H1 (cell line): ENCODE results near the gene SFMBT2. TPM values are rescaled to one million over a fixed set of nuclear protein-coding genes. Genes with fewer than 3 reads are reported as not detected.

Experiments
- CTCF ChIA-PET: fragments of 300-600 bp; sonication (Branson Sonifier 250); formaldehyde crosslinking; loops from one replicate; lab custom pipeline; 2021; ENCODE audit not compliant: partially characterized antibody; lab: Charles Lee
- POLR2A ChIA-PET: fragments of 300-600 bp; sonication (Branson Sonifier 250); formaldehyde crosslinking; loops from one replicate; lab custom pipeline; 2021; ENCODE audit warnings: inconsistent platforms; ENCODE audit not compliant: partially characterized antibody; lab: Charles Lee
- DNase-seq, 2 experiments: peaks; one replicate each; pipeline versions ENCODE4 v3.0.0 to v3.0.0-alpha.2; 2010 to 2022; ENCODE audit warnings: low spot score in 2 of 2, low read depth in 1 of 2, mixed read lengths in 1 of 2
- FAIRE-seq: peaks from 2 replicates; lab custom pipeline; 2011; peaks lifted over from hg19 to GRCh38; lab: Jason Lieb, UNC
- H2AFZ ChIP-seq: 2 replicates; pipeline ENCODE4 v1.8.1; 2012; ENCODE audit warnings: low read length, inconsistent platforms
- H2AK5ac ChIP-seq: 2 replicates; pipeline ENCODE4 v1.6.1; 2013; ENCODE audit warnings: low read depth, low read length
- H2BK120ac ChIP-seq: replicated peaks from 2 replicates; pipeline ENCODE3; 2013; ENCODE audit warnings: low read depth, low read length, inconsistent platforms
- H2BK12ac ChIP-seq: 2 replicates; pipeline ENCODE4 v1.6.1; 2013; ENCODE audit warnings: low read depth, low read length
- H2BK15ac ChIP-seq: 2 replicates; pipeline ENCODE4 v1.6.1; 2013; ENCODE audit warnings: low read length
- H2BK20ac ChIP-seq: 2 replicates; pipeline ENCODE4 v1.6.1; 2013; ENCODE audit warnings: low read length
- H2BK5ac ChIP-seq: 2 replicates; pipeline ENCODE4 v1.6.1; 2013; ENCODE audit warnings: low read depth, low read length
- H3K14ac ChIP-seq: 2 replicates; pipeline ENCODE4 v1.6.1; 2013; ENCODE audit warnings: inconsistent platforms; ENCODE audit not compliant: insufficient read length
- H3K18ac ChIP-seq: 2 replicates; pipeline ENCODE4 v1.6.1; 2013; ENCODE audit warnings: low read length; ENCODE audit errors: extremely low read depth
- H3K23ac ChIP-seq: 2 replicates; pipeline ENCODE4 v1.6.1; 2013; ENCODE audit warnings: inconsistent platforms; ENCODE audit not compliant: insufficient read length
- H3K23me2 ChIP-seq: 2 replicates; pipeline ENCODE4 v1.6.1; 2013; ENCODE audit warnings: low read depth, low read length
- H3K27ac ChIP-seq: 2 replicates; pipeline ENCODE4 v1.6.1; 2011; ENCODE audit warnings: low read depth, low read length, inconsistent platforms
- H3K27me3 ChIP-seq, 4 experiments: replicated peaks in 1 of 4; 1 replicate in 1 of 4; 2 replicates in 3 of 4; pipeline versions ENCODE4 v1.6.1 to v1.8.1; 2011 to 2013; ENCODE audit warnings: low read length in 3 of 4, mild to moderate bottlenecking in 3 of 4, inconsistent platforms in 2 of 4, mixed read lengths in 2 of 4, moderate library complexity in 1 of 4; ENCODE audit not compliant: control insufficient read depth in 3 of 4, insufficient read depth in 3 of 4; ENCODE audit errors: extremely low read depth in 1 of 4
- H3K36me3 ChIP-seq, 4 experiments: 2 replicates each; pipeline versions ENCODE4 v1.6.1 to v1.8.1; 2011 to 2013; ENCODE audit warnings: mild to moderate bottlenecking in 4 of 4, low read length in 3 of 4, moderate library complexity in 2 of 4, control low read depth in 1 of 4, inconsistent platforms in 1 of 4; ENCODE audit not compliant: insufficient read depth in 4 of 4, control insufficient read depth in 2 of 4
- H3K4ac ChIP-seq: replicated peaks from 2 replicates; pipeline ENCODE3; 2013; ENCODE audit warnings: low read length, low read depth, mixed read lengths, inconsistent platforms; ENCODE audit not compliant: insufficient read length
- H3K4me1 ChIP-seq, 4 experiments: replicated peaks in 1 of 4; 1 replicate in 1 of 4; 2 replicates in 3 of 4; pipeline versions ENCODE4 v1.6.1 to v1.8.1; 2011 to 2013; ENCODE audit warnings: low read length in 3 of 4, inconsistent platforms in 2 of 4, mixed read lengths in 1 of 4; ENCODE audit not compliant: insufficient read depth in 4 of 4, control insufficient read depth in 3 of 4
- H3K4me2 ChIP-seq, 2 experiments: 2 replicates each; pipeline versions ENCODE4 v1.6.1 to v1.8.1; 2011 to 2013; ENCODE audit warnings: low read depth in 2 of 2, low read length in 2 of 2, control low read depth in 1 of 2, inconsistent platforms in 1 of 2, mild to moderate bottlenecking in 1 of 2; ENCODE audit not compliant: insufficient read depth in 1 of 2
- H3K4me3 ChIP-seq, 4 experiments: fragments of 200-600, 300-600 bp in 1 of 4; sonication (generic), shearing (Covaris generic), sonication (Bioruptor Twin) in 1 of 4; 2 replicates each; pipeline versions ENCODE4 v1.5.1 to v1.8.1; 2011 to 2016; ENCODE audit warnings: low read length in 4 of 4, low read depth in 3 of 4, control low read depth in 2 of 4, inconsistent platforms in 2 of 4, mild to moderate bottlenecking in 2 of 4, mixed read lengths in 1 of 4, moderate library complexity in 1 of 4; ENCODE audit not compliant: insufficient read depth in 2 of 4; ENCODE audit errors: extremely low read depth in 1 of 4
- H3K56ac ChIP-seq: replicated peaks from 2 replicates; pipeline ENCODE3; 2013; ENCODE audit warnings: low read depth, mild to moderate bottlenecking, mixed read lengths, low read length, inconsistent platforms; ENCODE audit not compliant: insufficient read length
- H3K79me1 ChIP-seq: 2 replicates; pipeline ENCODE4 v1.6.1; 2013; ENCODE audit warnings: low read depth, low read length, control low read depth
- H3K79me2 ChIP-seq, 2 experiments: 2 replicates each; pipeline versions ENCODE4 v1.6.1 to v1.8.1; 2012 to 2013; ENCODE audit warnings: low read length in 2 of 2, mild to moderate bottlenecking in 2 of 2, inconsistent platforms in 1 of 2; ENCODE audit not compliant: insufficient read depth in 2 of 2, control insufficient read depth in 1 of 2
- H3K9ac ChIP-seq, 4 experiments: replicated peaks in 1 of 4; 1 replicate in 1 of 4; 2 replicates in 3 of 4; pipeline versions ENCODE4 v1.6.1 to v1.8.1; 2011 to 2013; ENCODE audit warnings: low read depth in 3 of 4, low read length in 3 of 4, control low read depth in 2 of 4, mild to moderate bottlenecking in 2 of 4, moderate library complexity in 2 of 4, inconsistent platforms in 1 of 4; ENCODE audit errors: extremely low read depth in 1 of 4
- H3K9me3 ChIP-seq, 2 experiments: 2 replicates each; pipeline versions ENCODE4 v1.6.1 to v1.8.1; 2012 to 2013; ENCODE audit warnings: mild to moderate bottlenecking in 2 of 2, moderate library complexity in 2 of 2, control low read depth in 1 of 2, inconsistent platforms in 1 of 2, low read depth in 1 of 2, low read length in 1 of 2, mixed read lengths in 1 of 2; ENCODE audit not compliant: insufficient read depth in 2 of 2
- H4K20me1 ChIP-seq, 2 experiments: replicated peaks in 1 of 2; 2 replicates each; pipeline versions ENCODE3 to v1.8.1; 2011 to 2013; ENCODE audit warnings: inconsistent platforms in 2 of 2, low read length in 2 of 2, mild to moderate bottlenecking in 1 of 2; ENCODE audit not compliant: insufficient read depth in 2 of 2, control insufficient read depth in 1 of 2
- H4K5ac ChIP-seq: 2 replicates; pipeline ENCODE4 v1.6.1; 2013; ENCODE audit warnings: low read length, low read depth, mixed read lengths, inconsistent platforms; ENCODE audit not compliant: insufficient read length
- H4K8ac ChIP-seq: 2 replicates; pipeline ENCODE4 v1.8.0; 2013; ENCODE audit warnings: mild to moderate bottlenecking, moderate library complexity, low read length, inconsistent platforms; ENCODE audit not compliant: insufficient read depth; ENCODE audit errors: extremely low read depth
- H4K91ac ChIP-seq: replicated peaks from 2 replicates; pipeline ENCODE3; 2013; ENCODE audit warnings: low read length, mixed read lengths, inconsistent platforms; ENCODE audit not compliant: insufficient read length
- CBX5 ChIP-seq: fragments of 300-800, 300-1000 bp; sonication (generic); IDR thresholded peaks from 2 replicates; pipeline ENCODE4 v1.7.1; 2016; ENCODE audit warnings: antibody characterized with exemption, low read length, low read depth
- CREB1 ChIP-seq: IDR thresholded peaks from 2 replicates; pipeline ENCODE4 v1.6.1; 2012; ENCODE audit warnings: inconsistent platforms
- EP300 ChIP-seq, 2 experiments: IDR thresholded peaks; 1 replicate in 1 of 2; 2 replicates in 1 of 2; pipeline ENCODE4 v1.6.1; 2011 to 2012; ENCODE audit warnings: low read depth in 2 of 2, low read length in 2 of 2, mild to moderate bottlenecking in 2 of 2, borderline replicate concordance in 1 of 2, inconsistent platforms in 1 of 2, moderate library complexity in 1 of 2
- GABPA ChIP-seq: IDR thresholded peaks from 2 replicates; pipeline ENCODE4 v1.6.1; 2011; ENCODE audit warnings: mild to moderate bottlenecking, low read length, moderate library complexity, borderline replicate concordance; ENCODE audit not compliant: insufficient read depth
- KDM1A ChIP-seq: fragments of 200-600, 300-600 bp; sonication (generic); IDR thresholded peaks from 2 replicates; pipeline ENCODE4 v1.7.1; 2016; ENCODE audit warnings: mild to moderate bottlenecking, low read length, borderline replicate concordance
- KDM5A ChIP-seq: fragments of 200-600 bp; IDR thresholded peaks from 2 replicates; pipeline ENCODE4 v1.7.1; 2012; ENCODE audit warnings: mild to moderate bottlenecking, low read length, inconsistent platforms, mixed read lengths
- RAD21 ChIP-seq, 2 experiments: IDR thresholded peaks in 1 of 2; conservative IDR thresholded peaks in 1 of 2; 2 replicates each; pipeline ENCODE4 v1.6.1; 2011; ENCODE audit warnings: low read depth in 2 of 2, low read length in 2 of 2, improper control_type of control experiment in 1 of 2, inconsistent platforms in 1 of 2, mild to moderate bottlenecking in 1 of 2, moderate library complexity in 1 of 2
- RFX5 ChIP-seq: IDR thresholded peaks from 2 replicates; pipeline ENCODE4 v1.6.1; 2011; ENCODE audit warnings: low read depth, low read length, improper control_type of control experiment, borderline replicate concordance
- SAP30 ChIP-seq: fragments of 300-600 bp; sonication (generic); IDR thresholded peaks from 2 replicates; pipeline ENCODE4 v1.7.1; 2012; ENCODE audit warnings: low read length, moderate library complexity, mild to moderate bottlenecking, inconsistent platforms; ENCODE audit not compliant: insufficient read depth, insufficient replicate concordance
- SIN3A ChIP-seq, 2 experiments: IDR thresholded peaks in 1 of 2; conservative IDR thresholded peaks in 1 of 2; 2 replicates each; pipeline ENCODE4 v1.6.1; 2011 to 2012; ENCODE audit warnings: low read length in 2 of 2, improper control_type of control experiment in 1 of 2, low read depth in 1 of 2, mild to moderate bottlenecking in 1 of 2
- SP1 ChIP-seq: IDR thresholded peaks from 2 replicates; pipeline ENCODE4 v1.6.1; 2011; ENCODE audit warnings: low read depth, low read length
- SUZ12 ChIP-seq: fragments of 200-600 bp; sonication (generic); IDR thresholded peaks from 2 replicates; pipeline ENCODE4 v1.6.1; 2012; ENCODE audit warnings: mild to moderate bottlenecking, inconsistent platforms, low read length, moderate library complexity, mixed read lengths
- TAF1 ChIP-seq: IDR thresholded peaks from 2 replicates; pipeline ENCODE4 v1.6.1; 2011; ENCODE audit warnings: mild to moderate bottlenecking, low read depth, low read length
- TBP ChIP-seq: IDR thresholded peaks from 2 replicates; pipeline ENCODE4 v1.6.1; 2011; ENCODE audit warnings: low read depth, low read length, improper control_type of control experiment
- WGBS, 2 experiments: shearing (Covaris generic) in 1 of 2; methylation state at CpG; one replicate each; pipeline versions ENCODE4 v1.1.6 to v1.1.7; 2013 to 2015; ENCODE audit warnings: low lambda C conversion rate in 2 of 2, mixed read lengths in 2 of 2, inconsistent platforms in 1 of 2, low coverage in 1 of 2, missing lambda C conversion rate in 1 of 2; ENCODE audit not compliant: insufficient replicate concordance in 2 of 2, insufficient coverage in 1 of 2, insufficient read length in 1 of 2; ENCODE audit errors: extremely low coverage in 1 of 2, missing lambda C conversion rate in 1 of 2; 5-methylcytosine and 5-hydroxymethylcytosine counted together
- polyA plus RNA-seq, 7 experiments: library from polyadenylated mRNA; depleted of rRNA in 3 of 7; stranded (reverse) in 5 of 7; unstranded in 2 of 7; fragments of >200 nt in 5 of 7; fragments of 200-250 nt in 2 of 7; gene quantifications; 1 replicate in 5 of 7; 2 replicates in 1 of 7; 4 replicates in 1 of 7; pipeline versions ENCODE4 v1.2.1 to v1.2.3, GENCODE V29; 2011 to 2013; ENCODE audit warnings: missing spikeins in 2 of 7, mixed read lengths in 2 of 7
- total RNA-seq: library from RNA; stranded (reverse); fragmentation: NEBNext Ultra II Directional; extraction: Animal tissue kit (Norgen Biotek cat#: 25700); gene quantifications from 2 replicates; pipeline ENCODE4 v1.2.1, GENCODE V29; 2021

The SFMBT2 gene
- total and polyA plus RNA-seq, 2 of the 8 experiments (the other 6 are each of a cell fraction or from before 2014, with no cell fraction given): 2.9 to 11.0 TPM

GRCh38 chr10:7329219-7329618 lies 81.6 kb downstream of the SFMBT2 start:
- Histone ChIP-seq H4K8ac (0 out of 2 replicates have a peak overlapping the region, but pooled peaks have one; percentile 15), H3K27ac (no peak overlapping the region), H3K4me2 (no peak overlapping the region), H3K79me1 (peaks cover 4% of the 10 kb centered on the region), H3K4me3 (no peak overlapping the region), H3K4ac (no peak overlapping the region), H3K18ac (no peak overlapping the region), H2BK20ac (no peak overlapping the region), H2BK15ac (no peak overlapping the region), H2BK12ac (no peak overlapping the region), H3K14ac (no peak overlapping the region), H4K5ac (no peak overlapping the region), H2AFZ (no peak overlapping the region), H3K4me1 (peaks cover 0 to 4% (median 3%) of the 10 kb centered on the region in 4 experiments; a peak in 4 of 7 replicates), H3K23ac (no peak overlapping the region), H3K36me3 (peaks cover 0 to 8% (median 4%) of the 10 kb centered on the region in 4 experiments; a peak in 3 of 8 replicates), H3K27me3 (no peaks in the 10 kb centered on the region), H3K23me2 (no peaks in the 10 kb centered on the region; the same call in 1 of the 2 replicates), H3K9ac (no peak overlapping the region), H2AK5ac (no peak overlapping the region), H4K91ac (no peak overlapping the region), H3K9me3 (peaks cover 18 to 29% of the 10 kb centered on the region in 2 experiments), H2BK5ac (no peak overlapping the region), H3K79me2 (peaks cover 0 to 12% of the 10 kb centered on the region in 2 experiments; a peak in 1 of 4 replicates), H2BK120ac (no peak overlapping the region), H3K56ac (no peak overlapping the region), H4K20me1 (no peaks in the 10 kb centered on the region)
- DNase-seq (no peak), FAIRE-seq (no peak)
- POLR2A ChIA-PET: no interaction called here
- CTCF ChIA-PET: no interaction called here
- 93% methylated on average over 11 of the region's 11 CpGs; no CpG with 5 or more reads in 1 of the 2 experiments for WGBS, 2 experiments
- TF ChIP-seq TBP (no peak), SAP30 (no peak), KDM5A (no peak), SP1 (no peak), GABPA (no peak), CREB1 (no peak), TAF1 (no peak), KDM1A (no peak), SIN3A (conservative IDR thresholded peaks at IDR 0.05 in 1 of 2, IDR thresholded peaks at IDR 0.05 in 1 of 2; ENCODE audit: low read depth in 1 of 2, low read length in 2 of 2) (no peak), RFX5 (no peak), EP300 (IDR thresholded peaks at IDR 0.05; ENCODE audit: borderline replicate concordance in 1 of 2, low read depth in 2 of 2, low read length in 2 of 2) (no peak), RAD21 (IDR thresholded peaks at IDR 0.05 in 1 of 2, conservative IDR thresholded peaks at IDR 0.05 in 1 of 2; ENCODE audit: low read depth in 2 of 2, low read length in 2 of 2) (no peak), CBX5 (no peak), SUZ12 (no peak)
